Measurements from ENCODE around the gene NDUFA8. TPM values are rescaled to one million over a fixed set of nuclear protein-coding genes. Genes with fewer than 3 reads are reported as not detected.

NDUFA8 gene
- total RNA-seq, 1 experiment from 2014 or later: 105 TPM

- ChIA-PET CTCF (no interaction called here), POLR2A (ENCODE audit: low non-redundant PET) (no interaction called here)
- H3K9me3 ChIP-seq (ENCODE audit: low read depth, low read length, poor library complexity, severe bottlenecking): no peaks in the 10 kb centered on the region
- no peaks in the 10 kb centered on the region for H3K4me1 ChIP-seq (ENCODE audit: insufficient read depth, low read length, poor library complexity, severe bottlenecking)
- no peak overlapping the region for H3K27ac ChIP-seq (ENCODE audit: low read depth, low read length, poor library complexity, severe bottlenecking)
- H3K36me3 ChIP-seq (ENCODE audit: insufficient read depth, low read length, poor library complexity, severe bottlenecking): no peaks in the 10 kb centered on the region
- no peak for DNase-seq (ENCODE audit: low spot score)
- intact Hi-C loops (cut with micrococcal nuclease; ENCODE audit: unreplicated experiment): no loop called here
- no peak overlapping the region for H3K4me3 ChIP-seq (ENCODE audit: low read depth, low read length, poor library complexity, severe bottlenecking)
- BruUV-seq (replicated peaks): no TSS peak
- peaks cover 32% of the 10 kb centered on the region for H3K27me3 ChIP-seq (replicated peaks; ENCODE audit: insufficient read depth, low read depth, low read length, poor library complexity)
- TF ChIP-seq, protein P1, sequence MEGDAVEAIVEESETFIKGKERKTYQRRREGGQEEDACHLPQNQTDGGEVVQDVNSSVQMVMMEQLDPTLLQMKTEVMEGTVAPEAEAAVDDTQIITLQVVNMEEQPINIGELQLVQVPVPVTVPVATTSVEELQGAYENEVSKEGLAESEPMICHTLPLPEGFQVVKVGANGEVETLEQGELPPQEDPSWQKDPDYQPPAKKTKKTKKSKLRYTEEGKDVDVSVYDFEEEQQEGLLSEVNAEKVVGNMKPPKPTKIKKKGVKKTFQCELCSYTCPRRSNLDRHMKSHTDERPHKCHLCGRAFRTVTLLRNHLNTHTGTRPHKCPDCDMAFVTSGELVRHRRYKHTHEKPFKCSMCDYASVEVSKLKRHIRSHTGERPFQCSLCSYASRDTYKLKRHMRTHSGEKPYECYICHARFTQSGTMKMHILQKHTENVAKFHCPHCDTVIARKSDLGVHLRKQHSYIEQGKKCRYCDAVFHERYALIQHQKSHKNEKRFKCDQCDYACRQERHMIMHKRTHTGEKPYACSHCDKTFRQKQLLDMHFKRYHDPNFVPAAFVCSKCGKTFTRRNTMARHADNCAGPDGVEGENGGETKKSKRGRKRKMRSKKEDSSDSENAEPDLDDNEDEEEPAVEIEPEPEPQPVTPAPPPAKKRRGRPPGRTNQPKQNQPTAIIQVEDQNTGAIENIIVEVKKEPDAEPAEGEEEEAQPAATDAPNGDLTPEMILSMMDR (conservative IDR thresholded peaks at IDR 0.05; ENCODE audit: low read depth, low read length): no peak
- no peak for TF ChIP-seq EZH2 (IDR thresholded peaks at IDR 0.05; ENCODE audit: borderline replicate concordance, low read depth, low read length, poor library complexity, severe bottlenecking)
Observed at GRCh38 chr9:122193651-122194050, 34.1 kb upstream of the NDUFA8 start.

- TF ChIP-seq EZH2 (IDR thresholded peaks at IDR 0.05; ENCODE audit: borderline replicate concordance, low read depth, low read length, poor library complexity, severe bottlenecking): no peak
- TF ChIP-seq, protein P1 (conservative IDR thresholded peaks at IDR 0.05; ENCODE audit: low read depth, low read length): no peak
- H3K36me3 ChIP-seq (ENCODE audit: insufficient read depth, low read length, poor library complexity, severe bottlenecking): no peaks in the 10 kb centered on the region
- intact Hi-C loops (cut with micrococcal nuclease; ENCODE audit: unreplicated experiment): no loop called here
- peaks cover 30% of the 10 kb centered on the region for H3K27me3 ChIP-seq (replicated peaks; ENCODE audit: insufficient read depth, low read depth, low read length, poor library complexity)
- no TSS peak for BruUV-seq (replicated peaks)
- CTCF ChIA-PET: no interaction called here
- no peaks in the 10 kb centered on the region for H3K4me1 ChIP-seq (ENCODE audit: insufficient read depth, low read length, poor library complexity, severe bottlenecking)
- no peaks in the 10 kb centered on the region for H3K9me3 ChIP-seq (ENCODE audit: low read depth, low read length, poor library complexity, severe bottlenecking)
- H3K27ac ChIP-seq (ENCODE audit: low read depth, low read length, poor library complexity, severe bottlenecking): no peak overlapping the region
- POLR2A ChIA-PET (ENCODE audit: low non-redundant PET): no interaction called here
- DNase-seq (ENCODE audit: low spot score): no peak
- no peak overlapping the region for H3K4me3 ChIP-seq (ENCODE audit: low read depth, low read length, poor library complexity, severe bottlenecking)
Observed at GRCh38 chr9:122192914-122193525, 33.4 kb upstream of the NDUFA8 start.

DNA sequence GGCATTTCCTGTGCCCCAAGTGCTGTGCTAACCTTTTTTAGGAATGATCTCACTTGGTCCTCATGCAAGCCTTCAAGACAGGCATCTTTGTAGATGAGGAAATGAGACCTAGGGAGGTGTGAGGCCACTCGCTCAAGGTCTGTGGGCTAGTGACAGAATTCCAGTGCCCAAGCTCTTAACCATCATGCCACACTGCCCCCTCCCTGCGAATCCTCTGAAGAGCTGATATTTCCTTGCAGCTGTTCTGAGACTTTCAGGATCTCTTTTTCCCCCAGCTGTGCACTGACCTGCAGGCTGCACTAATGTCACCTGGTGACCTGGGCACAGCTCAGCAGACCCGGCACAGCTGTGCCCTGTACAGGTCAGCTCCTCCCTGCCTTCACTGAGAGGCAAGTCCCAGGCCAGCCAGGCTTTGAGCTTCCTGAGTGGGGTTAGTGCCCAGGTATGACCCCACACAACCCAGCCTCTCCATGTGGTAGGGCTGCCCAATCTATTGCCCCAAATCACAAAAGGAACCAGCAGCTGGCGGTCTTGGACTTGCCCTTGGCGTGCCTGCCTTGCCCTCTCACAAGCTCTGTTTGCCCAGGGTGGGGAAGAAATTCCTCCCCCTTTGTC, 32.8 kb upstream of the NDUFA8 start:
- Histone ChIP-seq H3K4me3 (ENCODE audit: low read depth, low read length, poor library complexity, severe bottlenecking) (no peak overlapping the region), H3K27me3 (replicated peaks; ENCODE audit: insufficient read depth, low read depth, low read length, poor library complexity) (peaks cover 23% of the 10 kb centered on the region), H3K27ac (ENCODE audit: low read depth, low read length, poor library complexity, severe bottlenecking) (no peak overlapping the region), H3K4me1 (ENCODE audit: insufficient read depth, low read length, poor library complexity, severe bottlenecking) (no peaks in the 10 kb centered on the region), H3K36me3 (ENCODE audit: insufficient read depth, low read length, poor library complexity, severe bottlenecking) (no peaks in the 10 kb centered on the region), H3K9me3 (ENCODE audit: low read depth, low read length, poor library complexity, severe bottlenecking) (no peaks in the 10 kb centered on the region)
- no TSS peak for BruUV-seq (replicated peaks)
- DNase-seq (ENCODE audit: low spot score): no peak
- ChIA-PET POLR2A (ENCODE audit: low non-redundant PET) (no interaction called here), CTCF (no interaction called here)
- TF ChIP-seq EZH2 (IDR thresholded peaks at IDR 0.05; ENCODE audit: borderline replicate concordance, low read depth, low read length, poor library complexity, severe bottlenecking): no peak
- TF ChIP-seq, protein P1 (conservative IDR thresholded peaks at IDR 0.05; ENCODE audit: low read depth, low read length): no peak
- intact Hi-C loops (cut with micrococcal nuclease; ENCODE audit: unreplicated experiment): no loop called here
